ENCODE measurements around the gene IMMP2L. TPM values are rescaled to one million over a fixed set of nuclear protein-coding genes. Genes with fewer than 3 reads are reported as not detected.
A peak's percentile ranks its signal among the peaks of the same experiment; 100 is the strongest.
"Not testable (repeated sequence)": the region's sequence is repeated elsewhere in the genome, so short reads cannot be mapped to it uniquely, and the experiment has no call there.

The IMMP2L gene
- total RNA-seq, 2 experiments from 2014 or later = 5.2 to 6.5 TPM

DNA sequence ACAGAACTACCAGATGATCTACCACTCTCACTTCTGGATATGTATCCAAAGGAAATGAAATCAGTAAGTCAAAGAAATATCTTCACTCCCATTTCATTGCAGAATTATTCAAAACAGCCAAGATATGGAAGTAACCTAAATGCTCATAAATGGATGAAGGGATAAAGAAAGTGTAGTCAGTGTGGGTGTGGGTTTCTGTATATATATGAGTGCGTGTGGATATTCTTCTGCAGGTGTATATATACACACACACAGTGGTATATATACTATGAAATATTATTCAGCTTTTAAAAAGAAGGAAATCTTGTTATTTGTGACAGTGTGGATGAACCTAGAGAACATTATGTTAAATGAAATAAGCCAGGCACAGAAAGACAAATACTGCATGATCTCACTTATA, 48.7 kb downstream of the IMMP2L start:
- Mint-ChIP-seq H3K4me3 (no peak overlapping the region), H3K36me3 (ENCODE audit: low read depth) (no peaks in the 10 kb centered on the region), H3K4me1 (no peaks in the 10 kb centered on the region), H3K27ac (no peak overlapping the region), H3K27me3 (no peaks in the 10 kb centered on the region), H3K9me3 (no peaks in the 10 kb centered on the region)
- POLR2A ChIA-PET = no interaction called here
- no peak for DNase-seq
- CTCF ChIA-PET = interaction anchor here (1.1 kb wide), 1 partner anchor 25 kb away, joined by 3 read pairs; no protein-coding TSS in a partner anchor

DNA sequence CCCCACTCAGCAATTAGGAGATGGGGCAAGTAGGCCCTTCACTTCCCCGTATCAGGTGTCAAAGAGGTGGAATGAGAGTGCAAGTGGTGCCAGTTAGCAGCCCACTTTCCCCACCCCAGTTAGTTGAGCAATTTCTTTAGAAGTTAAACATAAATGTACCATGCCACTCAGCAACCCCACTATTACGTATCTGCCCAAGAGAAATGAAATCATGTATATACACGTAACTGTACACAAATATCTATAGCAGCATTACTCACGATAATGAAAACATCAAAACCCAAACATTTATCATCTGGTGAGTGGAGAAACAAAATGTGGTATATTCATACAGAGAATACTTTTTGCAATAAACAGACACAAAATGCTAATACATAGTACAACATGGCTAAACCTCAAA, 50.4 kb downstream of the IMMP2L start:
- Mint-ChIP-seq H3K9me3 (no peaks in the 10 kb centered on the region), H3K27me3 (no peaks in the 10 kb centered on the region), H3K4me1 (no peaks in the 10 kb centered on the region), H3K4me3 (no peak overlapping the region), H3K36me3 (ENCODE audit: low read depth) (no peaks in the 10 kb centered on the region), H3K27ac (no peak overlapping the region)
- CTCF ChIA-PET = no interaction called here
- POLR2A ChIA-PET = no interaction called here
- DNase-seq = no peak

DNA sequence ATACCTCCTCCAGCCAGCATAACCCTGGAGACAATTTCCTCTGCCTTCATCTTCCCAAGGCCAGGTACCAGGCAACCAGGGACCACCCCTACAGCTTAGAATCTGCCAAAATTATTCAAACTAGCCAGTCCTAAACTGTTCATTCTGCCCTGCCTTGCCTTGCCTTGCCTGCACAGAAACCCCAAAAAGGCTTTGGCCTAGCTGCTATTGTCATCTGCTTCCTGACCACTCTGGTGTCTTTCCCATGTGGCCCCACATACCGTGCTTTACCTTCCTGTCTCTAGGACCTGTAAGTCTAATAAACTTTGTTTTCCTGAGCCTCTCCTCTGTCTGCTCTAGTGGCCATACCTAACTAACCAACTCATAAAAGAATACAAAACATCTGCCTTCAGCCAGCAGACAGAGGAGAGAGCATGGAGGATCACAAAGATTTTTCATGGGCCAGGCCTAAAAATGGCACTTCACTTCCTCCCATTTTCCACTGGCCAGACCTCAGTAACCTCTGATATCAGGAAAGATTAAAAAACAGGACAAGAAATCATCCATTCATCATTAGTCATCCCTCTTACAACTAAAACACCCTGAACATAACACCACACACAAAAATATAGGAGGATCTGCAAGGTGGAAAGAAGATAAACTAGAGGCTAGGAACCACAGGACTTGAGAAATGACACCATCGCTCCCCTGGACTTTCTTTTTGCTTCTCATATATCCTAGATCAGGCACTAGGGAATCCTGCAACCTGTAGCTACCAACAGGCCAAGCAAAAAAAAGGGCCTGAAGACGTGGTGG, 51.5 kb downstream of the IMMP2L start:
- H3K27me3 Mint-ChIP-seq = no peaks in the 10 kb centered on the region
- no peak for DNase-seq
- H3K4me1 Mint-ChIP-seq = no peaks in the 10 kb centered on the region
- no peak overlapping the region for H3K4me3 Mint-ChIP-seq
- ChIA-PET POLR2A (no interaction called here), CTCF (no interaction called here)
- no peak overlapping the region for H3K27ac Mint-ChIP-seq
- no peaks in the 10 kb centered on the region for H3K36me3 Mint-ChIP-seq (ENCODE audit: low read depth)
- H3K9me3 Mint-ChIP-seq = no peaks in the 10 kb centered on the region

DNA sequence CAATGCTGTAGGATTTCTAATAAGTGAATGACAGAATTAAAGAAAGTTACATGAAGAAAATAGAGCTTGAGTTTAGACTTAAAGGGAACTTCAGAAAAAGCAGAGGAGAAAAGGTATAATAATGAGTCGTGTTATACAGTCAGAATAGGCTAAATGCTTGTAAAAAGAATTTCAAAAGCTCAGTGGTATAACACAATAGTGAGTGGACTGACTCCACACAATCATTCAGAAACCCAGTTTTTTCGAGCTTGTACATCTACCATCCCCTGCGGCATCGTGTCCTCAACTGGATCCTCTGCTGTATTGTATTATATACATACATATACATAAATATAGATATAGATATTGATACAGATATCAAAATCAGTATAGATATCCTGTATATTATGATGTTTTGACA, 52.2 kb downstream of the IMMP2L start:
- Mint-ChIP-seq H3K4me1 (no peaks in the 10 kb centered on the region), H3K27ac (no peak overlapping the region), H3K27me3 (no peaks in the 10 kb centered on the region), H3K4me3 (no peak overlapping the region), H3K36me3 (ENCODE audit: low read depth) (no peaks in the 10 kb centered on the region), H3K9me3 (no peaks in the 10 kb centered on the region)
- ChIA-PET POLR2A (no interaction called here), CTCF (interaction anchor here (0.6 kb wide), 1 partner anchor 12 kb away, joined by 3 read pairs; no protein-coding TSS in a partner anchor)
- no peak for DNase-seq

DNA sequence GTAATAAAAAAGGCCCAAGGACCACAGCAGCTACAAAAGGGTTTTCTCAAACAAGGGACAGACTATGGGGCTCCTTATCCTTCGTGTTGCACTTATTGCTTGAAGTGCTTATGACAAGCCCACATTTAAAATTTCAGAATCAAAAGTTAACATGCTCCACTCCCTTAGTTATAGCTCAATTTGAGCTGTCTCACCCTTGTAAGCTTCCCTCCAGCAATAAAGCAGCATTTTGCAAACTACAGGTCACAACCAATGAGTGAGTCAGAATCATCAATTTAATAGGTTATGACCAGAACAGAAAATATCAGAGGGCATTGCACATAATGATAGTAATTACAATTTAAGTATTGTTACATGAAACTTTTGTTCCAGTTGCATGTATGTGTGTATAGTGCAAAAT, 53.0 kb downstream of the IMMP2L start:
- CTCF ChIA-PET = no interaction called here
- Mint-ChIP-seq H3K36me3 (ENCODE audit: low read depth) (no peaks in the 10 kb centered on the region), H3K27ac (no peak overlapping the region), H3K4me1 (no peaks in the 10 kb centered on the region), H3K4me3 (no peak overlapping the region), H3K9me3 (no peaks in the 10 kb centered on the region), H3K27me3 (no peaks in the 10 kb centered on the region)
- POLR2A ChIA-PET = no interaction called here
- no peak for DNase-seq

DNA sequence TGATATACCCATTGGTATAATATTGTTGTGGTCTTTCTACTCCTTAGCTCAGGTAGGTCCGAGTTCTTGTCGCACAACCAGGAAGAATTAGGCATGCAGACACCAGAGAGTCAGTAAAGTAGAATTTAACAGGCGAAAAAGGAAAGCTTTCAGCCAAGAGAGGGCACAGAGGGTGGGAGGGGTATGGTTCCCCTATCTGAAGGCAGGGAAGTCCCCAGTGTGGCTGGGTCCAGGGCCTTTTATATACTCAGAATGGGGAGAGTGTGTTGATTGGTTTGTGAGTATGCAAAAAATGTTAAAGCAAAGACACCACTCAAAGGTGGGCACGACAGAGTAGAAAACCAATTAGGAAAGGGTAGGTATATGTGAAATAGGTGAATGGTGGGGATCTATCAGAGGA, 53.9 kb downstream of the IMMP2L start:
- H3K4me1 Mint-ChIP-seq = no peaks in the 10 kb centered on the region
- ChIA-PET POLR2A (no interaction called here), CTCF (no interaction called here)

DNA sequence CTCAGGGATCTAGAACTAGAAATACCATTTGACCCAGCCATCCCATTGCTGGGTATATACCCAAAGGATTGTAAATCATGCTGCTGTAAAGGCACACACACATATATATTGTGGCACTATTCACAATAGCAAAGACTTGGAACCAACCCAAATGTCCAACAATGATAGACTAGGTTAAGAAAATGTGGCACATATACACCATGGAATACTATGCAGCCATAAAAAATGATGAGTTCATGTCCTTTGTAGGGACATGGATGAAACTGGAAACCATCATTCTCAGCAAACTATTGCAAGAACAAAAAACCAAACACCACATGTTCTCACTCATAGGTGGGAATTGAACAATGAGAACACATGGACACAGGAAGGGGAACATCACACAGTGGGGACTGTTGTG, 56.9 kb downstream of the IMMP2L start:
- CTCF ChIA-PET; DNase-seq; POLR2A ChIA-PET; H3K36me3 Mint-ChIP-seq (ENCODE audit: low read depth); H3K4me1 Mint-ChIP-seq; H3K4me3 Mint-ChIP-seq; H3K27me3 Mint-ChIP-seq; H3K9me3 Mint-ChIP-seq; H3K27ac Mint-ChIP-seq: not testable (repeated sequence)

More for the DNA sequence above, 53.9 kb downstream of the IMMP2L start:
- DNase-seq = no peak
- Mint-ChIP-seq H3K4me3 (no peak overlapping the region), H3K9me3 (no peaks in the 10 kb centered on the region), H3K27ac (no peak overlapping the region), H3K27me3 (no peaks in the 10 kb centered on the region), H3K36me3 (ENCODE audit: low read depth) (no peaks in the 10 kb centered on the region)

DNA sequence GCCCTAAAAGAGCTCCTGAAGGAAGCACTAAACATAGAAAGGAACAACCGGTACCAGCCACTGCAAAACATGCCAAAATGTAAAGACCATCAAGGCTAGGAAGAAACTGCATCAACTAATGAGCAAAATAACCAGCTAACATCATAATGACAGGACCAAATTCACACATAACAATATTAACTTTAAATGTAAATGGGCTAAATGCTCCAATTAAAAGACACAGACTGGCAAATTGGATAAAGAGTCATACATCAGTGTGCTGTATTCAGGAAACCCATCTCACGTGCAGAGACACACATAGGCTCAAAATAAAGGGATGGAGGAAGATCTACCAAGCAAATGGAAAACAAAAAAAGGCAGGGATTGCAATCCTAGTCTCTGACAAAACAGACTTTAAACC, 60.5 kb downstream of the IMMP2L start:
- H3K4me3 Mint-ChIP-seq; H3K9me3 Mint-ChIP-seq; H3K27ac Mint-ChIP-seq; H3K4me1 Mint-ChIP-seq; H3K27me3 Mint-ChIP-seq; DNase-seq; CTCF ChIA-PET; POLR2A ChIA-PET; H3K36me3 Mint-ChIP-seq (ENCODE audit: low read depth): not testable (repeated sequence)

DNA sequence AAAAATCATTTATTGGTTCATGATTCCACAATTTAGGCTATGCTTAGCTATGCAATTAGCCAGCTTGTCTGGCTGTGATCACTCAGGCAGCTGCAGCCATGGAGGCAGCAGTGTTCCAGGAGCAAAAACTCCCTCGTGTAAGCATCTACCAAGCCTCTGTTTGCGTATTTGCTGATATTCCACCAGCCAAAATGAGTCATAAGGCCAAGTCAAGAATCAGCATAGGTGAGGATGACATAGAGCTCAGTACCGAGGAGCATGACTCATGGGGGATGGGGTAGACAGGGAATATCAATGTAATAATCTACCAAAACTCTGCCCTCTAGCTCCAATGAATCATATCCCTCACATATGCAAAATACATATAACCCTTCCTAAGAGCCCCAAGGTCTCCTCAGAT, 63.3 kb downstream of the IMMP2L start:
- Mint-ChIP-seq H3K4me1 (no peaks in the 10 kb centered on the region), H3K27me3 (no peaks in the 10 kb centered on the region), H3K27ac (no peak overlapping the region), H3K4me3 (no peak overlapping the region), H3K36me3 (ENCODE audit: low read depth) (no peaks in the 10 kb centered on the region), H3K9me3 (no peaks in the 10 kb centered on the region)
- DNase-seq = no peak
- ChIA-PET CTCF (interaction anchor here (0.6 kb wide), 1 partner anchor 242 kb away, joined by 3 read pairs; no protein-coding TSS in a partner anchor), POLR2A (no interaction called here)

DNA sequence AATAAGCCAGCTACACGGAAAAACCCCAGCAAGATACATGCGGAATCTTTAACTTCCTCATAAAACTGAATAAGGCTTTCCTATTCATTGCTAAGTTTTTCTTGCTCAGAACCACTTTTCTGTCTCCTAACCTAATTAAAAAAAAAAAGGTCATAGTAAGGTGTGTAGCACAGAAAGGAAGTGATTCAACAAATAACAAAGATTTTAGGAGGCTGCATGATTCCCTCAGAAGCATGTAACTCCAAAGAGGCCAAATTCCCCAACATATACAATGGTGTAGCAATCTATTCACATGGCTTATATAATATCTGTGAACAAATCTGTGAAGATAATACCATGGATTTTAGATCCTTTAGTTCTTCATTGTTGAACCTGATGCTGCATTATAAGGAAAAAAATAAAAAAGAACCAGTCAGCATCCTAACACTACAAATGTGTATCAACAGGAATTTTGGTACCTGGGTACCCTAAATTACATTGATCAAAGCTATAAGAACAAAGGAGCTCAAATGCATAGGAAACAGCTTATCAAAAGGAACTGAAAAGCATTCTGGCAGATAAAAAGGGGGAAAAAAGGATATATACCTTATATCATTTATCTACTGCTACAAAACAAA, 63.8 kb downstream of the IMMP2L start:
- H3K9me3 Mint-ChIP-seq = no peaks in the 10 kb centered on the region
- POLR2A ChIA-PET = no interaction called here
- H3K27ac Mint-ChIP-seq = no peak overlapping the region
- no peaks in the 10 kb centered on the region for H3K27me3 Mint-ChIP-seq
- CTCF ChIA-PET = interaction anchor here (0.6 to 1.1 kb wide), 3 partner anchors 11 to 242 kb away, joined by 3 read pairs; no protein-coding TSS in a partner anchor
- H3K4me3 Mint-ChIP-seq = no peak overlapping the region
- H3K36me3 Mint-ChIP-seq (ENCODE audit: low read depth) = no peaks in the 10 kb centered on the region
- H3K4me1 Mint-ChIP-seq = no peaks in the 10 kb centered on the region
- no peak for DNase-seq

DNA sequence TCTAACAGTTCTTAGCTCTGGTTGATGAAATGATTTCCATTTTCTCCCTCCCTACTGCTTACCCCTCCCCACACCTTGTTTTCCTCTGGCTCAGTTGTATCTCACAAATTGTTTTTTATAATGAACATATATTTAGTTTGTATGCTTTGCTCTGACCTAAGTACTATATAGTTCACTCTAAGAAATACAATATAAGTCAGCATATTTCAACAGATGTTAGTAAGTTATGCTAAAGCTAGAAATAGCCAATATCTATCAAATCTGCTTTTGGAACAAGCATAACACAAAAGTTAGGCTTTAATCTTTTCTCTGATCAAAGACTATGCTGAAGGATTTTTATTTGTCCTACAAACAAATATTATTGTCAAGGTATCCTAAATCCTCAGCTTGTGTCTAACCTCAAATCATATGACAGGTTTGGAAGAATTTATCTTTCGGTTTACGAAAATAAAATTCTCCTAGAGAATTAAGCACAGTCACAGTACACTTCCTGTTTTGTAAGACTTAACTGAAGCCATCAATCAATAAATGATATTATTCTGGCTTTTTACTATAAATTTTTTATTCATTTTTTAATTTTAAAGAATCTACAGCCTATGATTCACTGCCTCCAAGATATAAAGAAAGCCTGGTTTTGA, 67.0 kb downstream of the IMMP2L start:
- Mint-ChIP-seq H3K27me3 (no peaks in the 10 kb centered on the region), H3K9me3 (no peaks in the 10 kb centered on the region), H3K27ac (no peak overlapping the region), H3K4me3 (no peak overlapping the region), H3K36me3 (ENCODE audit: low read depth) (no peaks in the 10 kb centered on the region), H3K4me1 (no peaks in the 10 kb centered on the region)
- DNase-seq = no peak
- CTCF ChIA-PET = no interaction called here
- POLR2A ChIA-PET = no interaction called here

DNA sequence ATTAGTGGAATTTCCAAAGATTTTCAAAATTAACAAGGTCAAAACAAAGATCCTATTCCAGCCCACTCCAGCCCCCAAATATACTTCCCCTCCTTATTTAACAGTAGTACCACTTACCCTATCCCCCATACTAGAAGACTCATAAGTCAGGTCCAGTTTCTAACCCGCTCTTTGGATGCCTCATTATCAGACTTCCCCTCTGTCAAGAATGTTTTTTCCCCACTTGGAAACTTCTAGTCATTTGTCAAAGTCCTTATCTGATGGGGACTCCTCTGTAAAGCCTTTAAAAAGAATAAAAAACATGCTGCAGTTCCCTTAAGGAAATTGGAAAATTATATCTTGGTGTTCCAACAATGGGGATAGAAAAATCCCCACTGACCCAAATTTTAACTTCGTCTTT, 70.1 kb downstream of the IMMP2L start:
- H3K27ac Mint-ChIP-seq = no peak overlapping the region
- no peaks in the 10 kb centered on the region for H3K9me3 Mint-ChIP-seq
- CTCF ChIA-PET = no interaction called here
- H3K4me3 Mint-ChIP-seq = no peak overlapping the region
- no peaks in the 10 kb centered on the region for H3K36me3 Mint-ChIP-seq (ENCODE audit: low read depth)
- no peak for DNase-seq
- no peaks in the 10 kb centered on the region for H3K27me3 Mint-ChIP-seq
- H3K4me1 Mint-ChIP-seq = no peaks in the 10 kb centered on the region
- POLR2A ChIA-PET = no interaction called here

DNA sequence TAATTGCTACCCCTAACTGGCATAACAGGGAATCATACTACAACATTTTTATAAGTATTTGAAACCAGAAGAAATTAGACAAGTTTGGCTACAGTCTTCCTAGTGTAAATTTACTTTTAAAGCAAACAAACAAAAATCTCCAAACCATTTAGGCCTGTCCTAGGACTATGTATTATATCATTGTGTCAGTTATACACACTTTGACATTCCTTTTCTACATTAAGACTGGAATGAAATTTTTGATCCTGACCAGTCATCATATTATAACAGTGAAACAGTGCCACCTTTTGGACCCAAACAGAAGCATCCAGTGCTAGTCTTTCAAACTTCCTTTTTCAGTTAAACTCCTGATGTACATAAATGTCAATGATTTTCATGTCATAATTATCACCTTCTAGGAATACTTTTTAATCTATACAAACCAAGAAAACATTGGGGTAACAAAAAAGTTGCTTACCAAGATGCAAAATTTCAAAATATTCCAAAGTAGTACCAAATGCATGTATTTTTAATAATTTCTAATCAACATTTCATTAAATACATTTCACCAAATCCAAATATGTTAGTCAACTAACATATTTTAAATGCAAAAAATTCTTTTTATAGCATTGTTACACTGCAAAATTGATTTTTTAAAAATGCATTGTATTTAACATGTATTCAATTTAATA, 75.7 kb downstream of the IMMP2L start:
- CTCF ChIA-PET = no interaction called here
- no peaks in the 10 kb centered on the region for H3K9me3 Mint-ChIP-seq
- DNase-seq = peak; percentile 24
- H3K4me3 Mint-ChIP-seq = no peak overlapping the region
- H3K4me1 Mint-ChIP-seq = no peaks in the 10 kb centered on the region
- no peaks in the 10 kb centered on the region for H3K36me3 Mint-ChIP-seq (ENCODE audit: low read depth)
- H3K27ac Mint-ChIP-seq = no peak overlapping the region
- H3K27me3 Mint-ChIP-seq = no peaks in the 10 kb centered on the region
- POLR2A ChIA-PET = no interaction called here

All from activated CD4-positive, alpha-beta T cell treated with anti-CD3 and anti-CD28 coated beads, Interleukin-2, amount 10 ng/mL, durations not matched to agents 7 days and 5 days (primary cell).